Panc1 (cell line): ENCODE measurements around the gene PPM1D.

Experiments
- CTCF ChIP-seq: fragments of 450-650 bp; IDR thresholded peaks from 2 replicates; pipeline ENCODE4 v1.5.1; 2017; ENCODE audit warnings: mild to moderate bottlenecking
- POLR2AphosphoS5 ChIP-seq: IDR thresholded peaks from 2 replicates; pipeline ENCODE4 v1.6.1; 2012; ENCODE audit warnings: mild to moderate bottlenecking, low read depth, low read length, moderate library complexity
- REST ChIP-seq, 2 experiments: IDR thresholded peaks; 2 replicates each; pipeline ENCODE4 v1.6.1; 2011 to 2012; ENCODE audit warnings: low read depth in 2 of 2, control low read depth in 1 of 2, low read length in 1 of 2, mild to moderate bottlenecking in 1 of 2, moderate library complexity in 1 of 2; ENCODE audit not compliant: insufficient read depth in 1 of 2

GRCh38 chr17:60675997-60676396, 76.0 kb downstream of the PPM1D start:
- TF ChIP-seq REST (IDR thresholded peaks at IDR 0.05; ENCODE audit: insufficient read depth in 1 of 2, low read depth in 2 of 2, low read length in 1 of 2) (no peak), CTCF (no peak), POLR2AphosphoS5 (no peak)
